ENCODE measurements around the gene SPOCD1. TPM values are rescaled to one million over a fixed set of nuclear protein-coding genes. Genes with fewer than 3 reads are reported as not detected.
"Not testable (repeated sequence)": the region's sequence is repeated elsewhere in the genome, so short reads cannot be mapped to it uniquely, and the experiment has no call there.

Gene SPOCD1
- total RNA-seq, 2 donors from 2014 or later, result 6.6 to 10.6 TPM

DNA sequence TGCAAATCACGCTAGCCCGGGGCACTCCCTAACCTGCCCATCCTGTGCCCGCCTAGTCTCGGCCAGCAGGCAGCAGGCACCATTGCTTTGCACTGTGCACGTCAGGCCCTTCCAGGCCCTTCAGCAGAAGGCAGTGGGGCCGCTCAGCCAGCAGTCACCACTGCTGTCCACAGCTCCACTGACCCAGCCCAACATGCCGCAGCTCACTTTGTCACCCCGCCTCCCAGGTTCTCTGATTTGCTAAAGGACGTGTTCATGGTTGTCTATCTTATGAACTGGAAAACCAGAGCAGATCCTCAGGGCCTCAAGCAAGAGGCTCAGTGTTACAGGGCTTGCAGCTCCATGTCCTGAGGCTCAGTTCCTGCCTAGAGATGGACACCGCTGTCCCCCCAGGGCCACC lies 14.2 kb upstream of the SPOCD1 start:
- ATAC-seq (ENCODE audit: insufficient number of reproducible peaks, low FRiP score, low read depth) (no peak), DNase-seq (ENCODE audit: low spot score) (no peak)
- Histone ChIP-seq H3K9me3 (no peaks in the 10 kb centered on the region), H3K36me3 (no peaks in the 10 kb centered on the region), H3K4me1 (ENCODE audit: control insufficient read depth in 1 of 2, low read depth in 2 of 2) (no peaks in the 10 kb centered on the region), H3K4me3 (no peak overlapping the region), H3K27me3 (replicated peaks; ENCODE audit: insufficient read depth) (no peaks in the 10 kb centered on the region), H3K27ac (no peak overlapping the region)
- TF ChIP-seq, protein P1, sequence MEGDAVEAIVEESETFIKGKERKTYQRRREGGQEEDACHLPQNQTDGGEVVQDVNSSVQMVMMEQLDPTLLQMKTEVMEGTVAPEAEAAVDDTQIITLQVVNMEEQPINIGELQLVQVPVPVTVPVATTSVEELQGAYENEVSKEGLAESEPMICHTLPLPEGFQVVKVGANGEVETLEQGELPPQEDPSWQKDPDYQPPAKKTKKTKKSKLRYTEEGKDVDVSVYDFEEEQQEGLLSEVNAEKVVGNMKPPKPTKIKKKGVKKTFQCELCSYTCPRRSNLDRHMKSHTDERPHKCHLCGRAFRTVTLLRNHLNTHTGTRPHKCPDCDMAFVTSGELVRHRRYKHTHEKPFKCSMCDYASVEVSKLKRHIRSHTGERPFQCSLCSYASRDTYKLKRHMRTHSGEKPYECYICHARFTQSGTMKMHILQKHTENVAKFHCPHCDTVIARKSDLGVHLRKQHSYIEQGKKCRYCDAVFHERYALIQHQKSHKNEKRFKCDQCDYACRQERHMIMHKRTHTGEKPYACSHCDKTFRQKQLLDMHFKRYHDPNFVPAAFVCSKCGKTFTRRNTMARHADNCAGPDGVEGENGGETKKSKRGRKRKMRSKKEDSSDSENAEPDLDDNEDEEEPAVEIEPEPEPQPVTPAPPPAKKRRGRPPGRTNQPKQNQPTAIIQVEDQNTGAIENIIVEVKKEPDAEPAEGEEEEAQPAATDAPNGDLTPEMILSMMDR (IDR thresholded peaks at IDR 0.05), result no peak

DNA sequence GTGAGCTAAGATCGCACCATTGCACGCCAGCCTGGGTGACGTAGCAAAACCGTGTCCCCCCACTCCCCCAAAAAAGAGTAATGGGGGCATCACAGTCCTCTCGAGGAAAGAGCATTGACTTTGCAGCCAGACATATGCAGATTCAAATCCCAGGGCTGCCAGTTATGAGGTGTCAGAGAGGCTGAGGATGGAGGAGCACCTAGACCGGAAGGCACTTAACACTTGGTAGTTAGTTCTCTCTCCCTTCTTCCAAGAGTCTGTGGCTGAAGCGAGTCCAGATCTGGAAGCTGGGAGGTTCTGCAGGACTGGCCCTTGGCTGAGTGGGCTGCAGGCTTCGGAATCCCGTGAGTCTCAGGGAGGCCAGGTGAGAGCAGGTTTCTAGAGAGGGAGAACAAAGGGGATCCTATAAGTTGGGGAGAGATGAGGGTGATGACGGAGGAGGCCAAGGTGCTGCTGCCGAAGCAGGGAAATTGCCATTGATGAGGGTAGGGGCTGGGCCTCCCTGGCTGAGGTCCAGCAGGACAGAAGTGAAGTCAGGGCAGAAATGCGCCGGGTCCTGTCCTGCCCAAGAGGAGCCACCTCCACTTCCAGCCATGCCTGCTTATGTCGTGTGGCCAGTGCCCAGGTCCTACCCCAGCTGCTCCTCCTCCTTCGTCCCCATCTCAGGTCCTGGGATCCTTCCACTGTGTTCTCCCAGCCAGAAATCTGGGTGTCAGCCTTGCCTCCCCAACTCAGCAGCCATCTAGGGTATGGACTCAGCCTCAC lies 13.3 kb upstream of the SPOCD1 start:
- TF ChIP-seq, protein P1 (IDR thresholded peaks at IDR 0.05), result no peak
- no peaks in the 10 kb centered on the region for H3K9me3 ChIP-seq
- H3K27me3 ChIP-seq (replicated peaks; ENCODE audit: insufficient read depth), result no peaks in the 10 kb centered on the region
- H3K36me3 ChIP-seq, result no peaks in the 10 kb centered on the region
- ATAC-seq (ENCODE audit: insufficient number of reproducible peaks, low FRiP score, low read depth) (no peak), DNase-seq (ENCODE audit: low spot score) (no peak)
- H3K4me1 ChIP-seq (ENCODE audit: control insufficient read depth in 1 of 2, low read depth in 2 of 2), result no peaks in the 10 kb centered on the region
- H3K27ac ChIP-seq, result no peak overlapping the region
- H3K4me3 ChIP-seq, result no peak overlapping the region

DNA sequence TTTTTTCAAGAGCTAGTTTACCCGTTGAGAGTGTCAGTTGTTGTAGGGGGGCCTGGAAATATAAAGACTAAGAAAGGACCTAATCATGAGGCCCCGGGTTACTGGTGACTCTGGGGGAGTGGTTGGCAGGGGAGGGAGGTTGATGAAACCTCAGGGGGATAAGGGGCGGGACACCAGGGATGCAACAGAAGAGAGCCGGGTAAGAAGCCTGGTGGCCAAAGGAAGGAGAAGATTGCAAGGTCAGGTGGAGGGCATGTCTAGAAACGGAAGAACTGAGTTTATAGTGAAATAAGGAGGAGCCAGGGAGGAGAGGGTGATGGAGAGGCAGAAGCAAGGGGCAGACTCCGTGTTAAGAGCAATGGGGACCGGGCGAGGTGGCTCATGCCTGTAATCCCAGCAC lies 12.5 kb upstream of the SPOCD1 start:
- ATAC-seq (ENCODE audit: insufficient number of reproducible peaks, low FRiP score, low read depth) (no peak), DNase-seq (ENCODE audit: low spot score) (no peak)
- Histone ChIP-seq H3K4me1 (ENCODE audit: control insufficient read depth in 1 of 2, low read depth in 2 of 2) (no peaks in the 10 kb centered on the region), H3K9me3 (no peaks in the 10 kb centered on the region), H3K27ac (no peak overlapping the region), H3K27me3 (replicated peaks; ENCODE audit: insufficient read depth) (no peaks in the 10 kb centered on the region), H3K36me3 (no peaks in the 10 kb centered on the region), H3K4me3 (no peak overlapping the region)
- TF ChIP-seq, protein P1 (IDR thresholded peaks at IDR 0.05), result no peak

DNA sequence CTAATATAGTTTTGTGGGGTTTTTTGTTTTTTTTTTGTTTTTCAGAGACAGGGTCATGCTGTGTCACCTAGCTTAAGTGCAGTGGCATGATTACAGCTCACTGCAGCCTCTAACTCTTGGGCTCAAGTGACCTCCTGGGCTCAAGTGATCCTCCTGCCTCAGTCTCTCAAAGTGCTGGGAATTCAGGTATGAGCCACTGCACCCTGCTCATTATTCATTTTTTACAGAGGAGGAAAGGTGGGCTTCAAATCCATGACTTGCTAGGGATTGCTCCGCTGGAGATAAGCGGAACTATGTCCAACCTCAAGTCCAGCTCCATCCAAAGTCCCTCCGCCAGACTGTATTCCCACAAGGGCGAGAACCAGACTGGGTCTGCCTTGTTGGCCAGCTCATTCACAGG lies 8.0 kb upstream of the SPOCD1 start:
- TF ChIP-seq, protein P1 (IDR thresholded peaks at IDR 0.05), result no peak
- ATAC-seq (ENCODE audit: insufficient number of reproducible peaks, low FRiP score, low read depth) (no peak), DNase-seq (ENCODE audit: low spot score) (no peak)
- no peaks in the 10 kb centered on the region for H3K9me3 ChIP-seq
- H3K4me3 ChIP-seq, result no peak overlapping the region
- H3K4me1 ChIP-seq (ENCODE audit: control insufficient read depth in 1 of 2, low read depth in 2 of 2), result no peaks in the 10 kb centered on the region
- no peaks in the 10 kb centered on the region for H3K36me3 ChIP-seq
- H3K27ac ChIP-seq, result no peak overlapping the region
- no peaks in the 10 kb centered on the region for H3K27me3 ChIP-seq (replicated peaks; ENCODE audit: insufficient read depth)

DNA sequence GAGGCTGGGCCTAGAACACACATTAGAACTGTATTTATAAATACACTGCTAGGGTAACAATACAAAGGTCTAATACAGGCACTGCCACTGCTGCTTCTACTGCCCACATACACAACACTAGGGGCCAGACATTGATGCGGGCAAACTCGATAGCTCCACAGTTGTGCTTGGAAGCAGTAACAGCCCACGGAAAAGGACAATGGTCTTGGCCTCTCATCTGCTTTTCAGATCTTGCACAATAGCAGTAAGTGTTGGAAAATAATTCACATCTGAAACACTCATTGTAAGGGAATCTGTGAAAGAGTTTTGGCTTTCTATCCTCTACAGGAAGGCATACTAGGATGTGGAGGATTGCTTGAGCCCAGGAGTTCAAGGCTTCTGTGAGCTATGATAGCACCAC lies 6.9 kb upstream of the SPOCD1 start:
- Histone ChIP-seq H3K27ac (no peak overlapping the region), H3K27me3 (replicated peaks; ENCODE audit: insufficient read depth) (no peaks in the 10 kb centered on the region), H3K4me1 (ENCODE audit: control insufficient read depth in 1 of 2, low read depth in 2 of 2) (no peaks in the 10 kb centered on the region), H3K9me3 (no peaks in the 10 kb centered on the region), H3K36me3 (no peaks in the 10 kb centered on the region), H3K4me3 (no peak overlapping the region)
- TF ChIP-seq, protein P1 (IDR thresholded peaks at IDR 0.05), result no peak
- no peak for ATAC-seq (ENCODE audit: insufficient number of reproducible peaks, low FRiP score, low read depth)
- no peak for DNase-seq (ENCODE audit: low spot score)

DNA sequence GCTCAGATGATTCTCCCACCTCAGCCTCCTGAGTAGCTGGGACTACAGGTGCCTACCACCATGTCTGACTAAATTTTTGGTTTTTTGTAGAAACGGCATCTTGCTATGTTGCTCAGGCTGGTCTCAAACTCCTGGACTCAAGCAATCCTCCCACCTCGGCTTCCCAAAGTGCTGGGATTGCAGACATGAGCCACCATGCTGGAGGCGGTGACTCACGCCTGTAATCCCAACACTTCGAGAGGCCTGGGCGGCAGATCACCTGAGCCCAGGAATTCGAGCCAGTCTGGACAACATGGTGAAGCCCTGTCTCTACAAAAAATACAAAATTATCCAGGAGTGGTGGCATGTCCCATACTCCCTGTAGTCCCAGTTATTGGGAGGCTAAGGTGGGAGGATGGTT lies 4.4 kb upstream of the SPOCD1 start:
- not testable (repeated sequence) for H3K36me3 ChIP-seq; H3K27me3 ChIP-seq (replicated peaks; ENCODE audit: insufficient read depth); DNase-seq (ENCODE audit: low spot score); H3K27ac ChIP-seq; H3K9me3 ChIP-seq; H3K4me1 ChIP-seq (ENCODE audit: control insufficient read depth in 1 of 2, low read depth in 2 of 2); H3K4me3 ChIP-seq; ATAC-seq (ENCODE audit: insufficient number of reproducible peaks, low FRiP score, low read depth)

Data from thoracic aorta (tissue), 2 donors.